ENCODE data around the gene MCM3AP. TPM values are rescaled to one million over a fixed set of nuclear protein-coding genes. Genes with fewer than 3 reads are reported as not detected.

The MCM3AP gene
- total RNA-seq, 2 donors from 2014 or later, result 52.7 to 102 TPM

GRCh38 chr21:46214478-46215340 lies 70.7 kb downstream of the MCM3AP start:
- intact Hi-C loops (cut with DNase I), result no loop called here
- WGBS, 2 donors, result 90% methylated on average over 19 to 27 of the region's 27 CpGs
- no peak overlapping the region for H3K4me3 ChIP-seq
- no peak for ATAC-seq
- H3K4me1 ChIP-seq, result no peaks in the 10 kb centered on the region
- H3K27me3 ChIP-seq, result no peaks in the 10 kb centered on the region
- no peaks in the 10 kb centered on the region for H3K9me3 ChIP-seq
- TF ChIP-seq, protein P1, sequence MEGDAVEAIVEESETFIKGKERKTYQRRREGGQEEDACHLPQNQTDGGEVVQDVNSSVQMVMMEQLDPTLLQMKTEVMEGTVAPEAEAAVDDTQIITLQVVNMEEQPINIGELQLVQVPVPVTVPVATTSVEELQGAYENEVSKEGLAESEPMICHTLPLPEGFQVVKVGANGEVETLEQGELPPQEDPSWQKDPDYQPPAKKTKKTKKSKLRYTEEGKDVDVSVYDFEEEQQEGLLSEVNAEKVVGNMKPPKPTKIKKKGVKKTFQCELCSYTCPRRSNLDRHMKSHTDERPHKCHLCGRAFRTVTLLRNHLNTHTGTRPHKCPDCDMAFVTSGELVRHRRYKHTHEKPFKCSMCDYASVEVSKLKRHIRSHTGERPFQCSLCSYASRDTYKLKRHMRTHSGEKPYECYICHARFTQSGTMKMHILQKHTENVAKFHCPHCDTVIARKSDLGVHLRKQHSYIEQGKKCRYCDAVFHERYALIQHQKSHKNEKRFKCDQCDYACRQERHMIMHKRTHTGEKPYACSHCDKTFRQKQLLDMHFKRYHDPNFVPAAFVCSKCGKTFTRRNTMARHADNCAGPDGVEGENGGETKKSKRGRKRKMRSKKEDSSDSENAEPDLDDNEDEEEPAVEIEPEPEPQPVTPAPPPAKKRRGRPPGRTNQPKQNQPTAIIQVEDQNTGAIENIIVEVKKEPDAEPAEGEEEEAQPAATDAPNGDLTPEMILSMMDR (IDR thresholded peaks at IDR 0.05), result no peak
- no peak for TF ChIP-seq POLR2A (IDR thresholded peaks at IDR 0.05)
- no peak for DNase-seq
- H3K36me3 ChIP-seq (replicated peaks in 1 of 2; ENCODE audit: insufficient read depth in 1 of 2, low read depth in 2 of 2), result peaks cover 0 to 6% of the 10 kb centered on the region in 2 donors
- no peak overlapping the region for H3K27ac ChIP-seq

- 89 to 93% methylated on average over 7 to 15 of the region's 15 CpGs for WGBS, 2 donors
- Histone ChIP-seq H3K4me3 (no peak overlapping the region), H3K4me1 (no peaks in the 10 kb centered on the region), H3K9me3 (no peaks in the 10 kb centered on the region), H3K27ac (no peak overlapping the region), H3K27me3 (no peaks in the 10 kb centered on the region), H3K36me3 (replicated peaks in 1 of 2; ENCODE audit: insufficient read depth in 1 of 2, low read depth in 2 of 2) (peaks cover 0 to 8% of the 10 kb centered on the region in 2 donors)
- DNase-seq (peak in 1 of 4 donors; percentile 9), ATAC-seq (no peak)
- intact Hi-C loops (cut with DNase I), result no loop called here
- TF ChIP-seq, protein P1 (IDR thresholded peaks at IDR 0.05), result no peak
- TF ChIP-seq POLR2A (IDR thresholded peaks at IDR 0.05), result no peak
These were observed 71.7 kb downstream of the MCM3AP start for GRCh38 chr21:46213620-46214286.

GRCh38 chr21:46212721-46213484 lies 72.5 kb downstream of the MCM3AP start:
- intact Hi-C loops (cut with DNase I), result no loop called here

More at GRCh38 chr21:46212721-46213484, 72.5 kb downstream of the MCM3AP start:
- Histone ChIP-seq H3K4me1 (no peaks in the 10 kb centered on the region), H3K36me3 (replicated peaks in 1 of 2; ENCODE audit: insufficient read depth in 1 of 2, low read depth in 2 of 2) (peaks cover 0 to 8% of the 10 kb centered on the region in 2 donors), H3K27ac (no peak overlapping the region), H3K27me3 (no peaks in the 10 kb centered on the region), H3K4me3 (no peak overlapping the region), H3K9me3 (no peaks in the 10 kb centered on the region)
- WGBS, 2 donors, result 91 to 92% methylated on average over 12 to 18 of the region's 18 CpGs
- ATAC-seq, result no peak
- no peak for DNase-seq
- TF ChIP-seq POLR2A (IDR thresholded peaks at IDR 0.05), result no peak
- TF ChIP-seq, protein P1 (IDR thresholded peaks at IDR 0.05), result no peak

All from body of pancreas (tissue), 4 donors.